ENCODE measurements around the gene CYB561D2. TPM values are rescaled to one million over a fixed set of nuclear protein-coding genes. Genes with fewer than 3 reads are reported as not detected.

Gene CYB561D2
- polyA plus RNA-seq, 1 experiment = 14.5 TPM

GRCh38 chr3:50389414-50389767 lies 38.7 kb downstream of the CYB561D2 start:
- ChIA-PET CTCF (no interaction called here), POLR2A (no interaction called here)
- no peaks in the 10 kb centered on the region; the same call in 1 of the 2 replicates for H3K9me3 ChIP-seq (ENCODE audit: control insufficient read depth, insufficient read depth, low read length)
- no peak for DNase-seq (ENCODE audit: low read depth, low spot score)
- H3K27me3 ChIP-seq (ENCODE audit: control insufficient read depth, insufficient read depth, low read length) = peaks cover 28% of the 10 kb centered on the region
- H3K27ac ChIP-seq (ENCODE audit: low read depth, low read length) = no peak overlapping the region
- H3K4me3 ChIP-seq (ENCODE audit: low read depth, low read length) = no peak overlapping the region
- no peak for TF ChIP-seq CTCF (IDR thresholded peaks at IDR 0.05; ENCODE audit: low read depth, low read length)

GRCh38 chr3:50390508-50391224 lies 40.0 kb downstream of the CYB561D2 start:
- Histone ChIP-seq H3K27ac (ENCODE audit: low read depth, low read length) (no peak overlapping the region), H3K4me3 (ENCODE audit: low read depth, low read length) (no peak overlapping the region), H3K9me3 (ENCODE audit: control insufficient read depth, insufficient read depth, low read length) (no peaks in the 10 kb centered on the region; the same call in 1 of the 2 replicates), H3K27me3 (ENCODE audit: control insufficient read depth, insufficient read depth, low read length) (peaks cover 28% of the 10 kb centered on the region)
- ChIA-PET POLR2A (interaction anchor here (0.6 kb wide), 1 partner anchor 86 kb away, joined by 5 read pairs; no protein-coding TSS in a partner anchor), CTCF (interaction anchor here (0.5 to 0.6 kb wide), 2 partner anchors 44 to 78 kb away, joined by 7 to 9 read pairs; no protein-coding TSS in a partner anchor)
- no peak for DNase-seq (ENCODE audit: low read depth, low spot score)
- TF ChIP-seq CTCF (IDR thresholded peaks at IDR 0.05; ENCODE audit: low read depth, low read length) = no peak

- no peak overlapping the region for H3K4me3 ChIP-seq (ENCODE audit: low read depth, low read length)
- peaks cover 24% of the 10 kb centered on the region for H3K27me3 ChIP-seq (ENCODE audit: control insufficient read depth, insufficient read depth, low read length)
- POLR2A ChIA-PET = no interaction called here
- no peaks in the 10 kb centered on the region; the same call in 1 of the 2 replicates for H3K9me3 ChIP-seq (ENCODE audit: control insufficient read depth, insufficient read depth, low read length)
- H3K27ac ChIP-seq (ENCODE audit: low read depth, low read length) = no peak overlapping the region
- CTCF ChIA-PET = interaction anchor here (0.6 kb wide), 1 partner anchor 150 kb away, joined by 4 read pairs; no protein-coding TSS in a partner anchor
- DNase-seq (ENCODE audit: low read depth, low spot score) = no peak
- TF ChIP-seq CTCF (IDR thresholded peaks at IDR 0.05; ENCODE audit: low read depth, low read length) = no peak
These were observed 41.5 kb downstream of the CYB561D2 start for GRCh38 chr3:50392101-50392715.

- TF ChIP-seq CTCF (IDR thresholded peaks at IDR 0.05; ENCODE audit: low read depth, low read length) = no peak
- DNase-seq (ENCODE audit: low read depth, low spot score) = no peak
- H3K27ac ChIP-seq (ENCODE audit: low read depth, low read length) = no peak overlapping the region
- no peak overlapping the region for H3K4me3 ChIP-seq (ENCODE audit: low read depth, low read length)
- ChIA-PET POLR2A (no interaction called here), CTCF (no interaction called here)
- no peaks in the 10 kb centered on the region; the same call in 1 of the 2 replicates for H3K9me3 ChIP-seq (ENCODE audit: control insufficient read depth, insufficient read depth, low read length)
- H3K27me3 ChIP-seq (ENCODE audit: control insufficient read depth, insufficient read depth, low read length) = peaks cover 24% of the 10 kb centered on the region
These were observed 42.4 kb downstream of the CYB561D2 start for GRCh38 chr3:50393061-50393460.

All from AG04450 (cell line).